ENCODE results near the gene RIBC2.
"Not testable (repeated sequence)": the region's sequence is repeated elsewhere in the genome, so short reads cannot be mapped to it uniquely, and the experiment has no call there.

RIBC2 gene

DNA sequence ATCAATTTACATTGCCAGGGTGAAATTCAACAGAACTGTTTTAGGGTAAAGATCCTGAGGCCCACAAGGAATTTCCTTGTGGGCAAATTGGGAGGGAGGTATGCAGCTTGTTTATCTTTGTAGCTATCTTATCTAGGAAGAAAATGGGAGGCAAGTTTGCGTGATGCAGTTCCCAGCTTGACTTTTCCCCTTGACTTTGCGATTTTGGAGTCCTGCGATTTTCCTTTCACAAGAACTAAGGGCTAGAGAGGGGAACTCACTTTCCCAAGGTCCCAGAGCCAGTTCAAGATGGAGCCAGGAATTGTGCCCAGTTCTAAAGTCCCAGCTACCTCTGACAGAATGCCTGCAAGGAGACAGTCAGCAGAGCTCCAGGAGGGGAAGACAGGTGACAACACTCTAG, 30.7 kb downstream of the RIBC2 start:
- no peak overlapping the region for H3K27ac ChIP-seq
- no peak for TF ChIP-seq ZFX (IDR thresholded peaks at IDR 0.05)
- TF ChIP-seq, protein P1, sequence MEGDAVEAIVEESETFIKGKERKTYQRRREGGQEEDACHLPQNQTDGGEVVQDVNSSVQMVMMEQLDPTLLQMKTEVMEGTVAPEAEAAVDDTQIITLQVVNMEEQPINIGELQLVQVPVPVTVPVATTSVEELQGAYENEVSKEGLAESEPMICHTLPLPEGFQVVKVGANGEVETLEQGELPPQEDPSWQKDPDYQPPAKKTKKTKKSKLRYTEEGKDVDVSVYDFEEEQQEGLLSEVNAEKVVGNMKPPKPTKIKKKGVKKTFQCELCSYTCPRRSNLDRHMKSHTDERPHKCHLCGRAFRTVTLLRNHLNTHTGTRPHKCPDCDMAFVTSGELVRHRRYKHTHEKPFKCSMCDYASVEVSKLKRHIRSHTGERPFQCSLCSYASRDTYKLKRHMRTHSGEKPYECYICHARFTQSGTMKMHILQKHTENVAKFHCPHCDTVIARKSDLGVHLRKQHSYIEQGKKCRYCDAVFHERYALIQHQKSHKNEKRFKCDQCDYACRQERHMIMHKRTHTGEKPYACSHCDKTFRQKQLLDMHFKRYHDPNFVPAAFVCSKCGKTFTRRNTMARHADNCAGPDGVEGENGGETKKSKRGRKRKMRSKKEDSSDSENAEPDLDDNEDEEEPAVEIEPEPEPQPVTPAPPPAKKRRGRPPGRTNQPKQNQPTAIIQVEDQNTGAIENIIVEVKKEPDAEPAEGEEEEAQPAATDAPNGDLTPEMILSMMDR (conservative IDR thresholded peaks at IDR 0.05), result no peak

DNA sequence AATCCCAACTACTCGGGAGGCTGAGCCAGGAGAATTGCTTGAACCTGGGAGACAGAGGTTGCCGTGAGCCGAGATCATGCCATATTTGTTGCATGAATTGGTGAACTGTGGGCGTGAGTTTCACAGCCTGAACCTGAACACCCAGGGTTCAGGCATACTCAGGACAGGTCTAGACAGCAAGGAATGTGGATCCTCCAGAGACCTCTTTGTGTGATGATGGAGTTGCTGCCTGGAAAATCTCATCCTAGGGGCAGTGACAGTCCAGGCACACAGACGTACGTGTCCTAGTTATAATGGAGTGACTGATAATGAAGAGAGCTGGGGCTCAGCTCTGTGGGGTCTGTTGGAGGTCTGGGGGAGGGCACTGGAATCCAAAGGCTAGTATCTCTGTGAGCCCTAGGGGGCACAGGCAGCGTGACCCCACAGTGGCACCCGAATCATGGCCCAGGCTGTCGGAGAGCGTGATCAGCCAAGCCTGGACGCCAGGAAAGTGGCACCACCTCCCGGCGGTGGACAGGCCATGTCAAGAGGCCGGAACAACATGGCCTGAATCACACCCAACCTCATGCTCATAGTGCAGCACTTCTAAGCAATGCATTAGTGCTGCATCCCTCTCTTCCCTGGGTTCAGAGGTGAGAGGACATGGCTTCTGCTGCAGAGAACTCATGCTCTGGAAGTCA, 31.7 kb downstream of the RIBC2 start:
- no peak overlapping the region for H3K27ac ChIP-seq
- TF ChIP-seq, protein P1 (conservative IDR thresholded peaks at IDR 0.05), result no peak
- no peak for TF ChIP-seq ZFX (IDR thresholded peaks at IDR 0.05)

DNA sequence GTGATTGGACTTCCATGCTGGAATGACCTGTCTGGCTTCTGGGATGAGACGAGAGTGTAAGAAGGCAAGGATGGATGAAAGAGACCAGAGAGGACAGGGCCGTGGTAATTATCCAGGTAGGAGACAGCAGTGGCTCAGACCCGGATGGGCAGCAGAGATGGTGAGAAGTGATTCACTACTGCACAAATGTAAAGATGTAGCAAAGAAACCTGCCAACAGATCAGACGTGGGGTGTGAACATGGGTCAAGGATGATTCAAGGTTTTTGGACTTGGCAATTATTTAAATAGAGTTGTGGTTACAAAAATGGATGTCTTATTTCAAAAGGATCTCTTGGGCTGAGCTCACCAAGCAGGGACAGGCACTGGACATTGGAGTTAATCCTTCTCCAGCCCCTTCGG, 32.7 kb downstream of the RIBC2 start:
- TF ChIP-seq, protein P1 (conservative IDR thresholded peaks at IDR 0.05), result no peak
- TF ChIP-seq ZFX (IDR thresholded peaks at IDR 0.05), result no peak

DNA sequence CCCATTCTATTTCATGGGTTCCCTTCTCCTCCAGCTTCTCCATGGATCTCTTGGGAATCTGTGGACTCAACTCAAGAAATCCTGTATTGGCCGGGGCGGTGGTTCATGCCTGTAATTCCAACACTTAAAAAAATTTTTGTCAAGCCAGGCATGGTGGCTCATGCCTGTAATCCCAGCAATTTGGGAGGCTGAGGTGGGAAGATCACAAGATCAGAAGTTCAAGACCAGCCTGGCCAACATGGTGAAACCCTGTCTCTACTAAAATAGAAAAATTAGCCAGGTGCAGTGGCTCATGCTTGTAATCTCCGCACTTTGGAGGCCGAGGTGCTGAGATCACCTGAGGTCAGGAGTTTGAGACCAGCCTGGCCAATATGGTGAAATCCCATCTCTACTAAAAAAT, 34.1 kb downstream of the RIBC2 start:
- not testable (repeated sequence) for H3K27ac ChIP-seq

More for the DNA sequence above, 32.7 kb downstream of the RIBC2 start:
- no peak overlapping the region for H3K27ac ChIP-seq

DNA sequence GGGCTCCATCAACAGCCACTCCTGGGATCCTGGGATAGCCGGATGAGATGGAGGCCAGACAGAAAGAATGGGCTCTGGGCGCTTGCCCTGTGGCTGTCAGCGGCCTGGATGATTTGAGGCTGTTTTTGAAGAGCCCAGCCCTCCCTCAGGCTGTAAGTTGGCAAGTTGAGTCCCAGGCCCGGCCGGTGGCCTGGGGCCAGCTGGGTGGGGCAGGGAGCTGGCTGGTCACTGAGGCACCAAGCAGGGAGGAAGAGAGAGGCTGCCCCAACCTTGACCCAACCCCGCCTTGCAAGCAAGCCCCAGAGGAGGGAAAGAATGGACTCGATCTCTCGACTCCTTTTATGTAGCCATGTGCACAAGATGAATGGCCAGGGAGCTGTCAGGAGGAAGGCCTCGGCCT, 34.9 kb downstream of the RIBC2 start:
- H3K27ac ChIP-seq, result no peak overlapping the region
- no peak for TF ChIP-seq ZFX (IDR thresholded peaks at IDR 0.05)
- TF ChIP-seq, protein P1 (conservative IDR thresholded peaks at IDR 0.05), result no peak

DNA sequence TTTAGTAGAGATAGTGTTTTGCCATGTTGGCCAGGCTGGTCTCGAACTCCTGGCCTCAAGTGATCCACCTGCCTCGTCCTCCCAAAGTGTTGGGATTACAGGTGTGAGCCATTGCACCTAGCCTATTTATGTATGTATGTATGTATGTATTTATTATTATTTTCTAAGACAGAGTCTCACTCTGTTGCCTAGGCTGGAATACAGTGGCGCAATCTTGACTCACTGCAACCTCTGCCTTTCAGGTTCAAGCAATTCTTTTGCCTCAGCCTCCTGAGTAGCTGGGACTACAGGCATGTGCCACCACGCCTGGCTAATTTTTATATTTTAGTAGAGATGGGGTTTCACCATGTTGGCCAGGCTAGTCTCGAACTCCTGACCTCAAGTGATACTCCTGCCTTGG, 35.9 kb downstream of the RIBC2 start:
- not testable (repeated sequence) for H3K27ac ChIP-seq

DNA sequence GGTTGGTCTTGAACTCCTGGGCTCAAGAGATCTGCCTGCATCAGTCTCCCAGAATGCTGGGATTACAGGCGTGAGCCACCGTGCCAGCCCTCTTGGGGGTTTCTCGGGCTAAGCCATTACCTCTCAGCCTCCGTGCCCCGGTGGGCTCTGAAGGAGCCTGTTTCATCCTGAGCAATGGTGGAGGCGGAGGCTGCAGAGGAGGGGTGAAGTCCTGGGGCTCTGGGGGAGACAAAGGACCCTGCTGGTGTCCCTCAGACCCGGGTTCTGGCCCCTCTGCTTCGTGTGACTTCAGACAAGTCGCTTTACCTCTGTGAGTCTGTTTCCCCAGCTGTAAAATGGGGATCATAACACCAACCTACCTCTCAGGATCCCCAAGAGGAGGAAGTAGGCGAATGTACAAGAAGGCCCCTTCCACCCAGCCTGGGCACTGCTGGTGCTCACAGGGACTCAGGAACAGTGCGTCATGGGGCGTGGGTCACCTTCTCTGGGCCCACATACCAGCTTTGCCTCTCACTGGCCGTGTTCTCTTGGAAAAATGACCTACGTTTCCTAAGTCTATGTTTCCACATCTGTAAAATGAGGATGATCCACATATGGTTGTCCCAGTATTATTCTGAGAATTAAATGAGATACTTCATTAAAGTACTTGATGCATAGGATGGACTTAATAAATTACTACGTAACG, 36.8 kb downstream of the RIBC2 start:
- TF ChIP-seq, protein P1 (conservative IDR thresholded peaks at IDR 0.05), result no peak
- TF ChIP-seq ZFX (IDR thresholded peaks at IDR 0.05), result no peak
- H3K27ac ChIP-seq, result no peak overlapping the region

DNA sequence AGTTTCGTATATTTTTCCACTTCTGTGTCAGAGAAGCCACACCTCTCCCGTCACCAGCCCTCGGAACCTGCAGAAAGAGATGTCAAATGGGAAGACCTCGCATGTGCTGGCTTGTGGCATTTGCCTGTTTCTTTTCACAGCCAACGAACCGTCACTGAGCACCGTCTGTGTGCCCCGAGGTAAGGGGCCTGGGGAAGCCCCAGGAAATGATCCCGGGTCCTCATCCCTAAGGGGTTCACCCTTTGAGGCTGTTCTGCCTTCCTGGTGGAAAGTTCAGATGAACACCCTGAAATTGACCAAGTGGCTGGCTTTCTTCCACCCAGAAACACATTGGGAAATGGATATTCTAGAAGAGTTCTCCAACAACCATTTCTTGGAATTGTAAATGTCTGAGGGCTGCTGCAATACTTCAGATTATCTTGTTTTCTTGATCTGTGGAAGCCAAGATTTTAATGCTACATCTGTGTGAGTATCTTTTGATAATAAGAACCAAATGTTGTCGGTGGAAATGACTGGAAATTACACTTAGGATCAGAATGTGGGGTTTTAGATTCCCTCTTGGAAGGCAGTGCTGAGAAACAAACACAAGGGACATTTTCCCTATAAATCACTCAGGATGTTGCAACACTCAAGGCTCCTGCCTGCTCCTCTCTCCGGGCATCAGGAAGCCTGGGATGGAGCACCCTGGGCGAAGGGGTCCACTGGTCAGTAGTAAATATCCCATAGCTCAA, 37.6 kb downstream of the RIBC2 start:
- H3K27ac ChIP-seq, result no peak overlapping the region
- TF ChIP-seq, protein P1 (conservative IDR thresholded peaks at IDR 0.05), result no peak
- TF ChIP-seq ZFX (IDR thresholded peaks at IDR 0.05), result no peak

Measured in C4-2B (cell line).